ENCODE data around the gene GRID1.

Gene GRID1

DNA sequence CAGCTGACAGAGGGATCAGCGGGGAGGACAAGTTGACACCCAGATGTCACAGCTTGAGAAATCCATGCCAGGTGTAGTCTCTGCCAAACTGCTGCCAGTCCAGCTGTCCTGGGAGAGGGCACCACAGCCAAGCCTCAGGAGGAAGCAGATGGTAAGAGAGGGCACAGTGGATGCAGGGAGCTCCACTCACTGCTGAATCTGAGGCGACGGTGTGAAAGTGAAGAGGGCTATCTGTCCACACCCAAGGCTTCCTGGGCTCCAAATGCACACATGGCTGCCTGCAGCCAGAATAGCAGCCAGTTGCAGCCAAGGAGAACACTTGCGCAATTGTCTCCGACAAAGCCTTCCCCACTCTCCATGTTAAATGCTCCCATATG, 502.4 kb downstream of the GRID1 start:
- TF ChIP-seq, protein P1, sequence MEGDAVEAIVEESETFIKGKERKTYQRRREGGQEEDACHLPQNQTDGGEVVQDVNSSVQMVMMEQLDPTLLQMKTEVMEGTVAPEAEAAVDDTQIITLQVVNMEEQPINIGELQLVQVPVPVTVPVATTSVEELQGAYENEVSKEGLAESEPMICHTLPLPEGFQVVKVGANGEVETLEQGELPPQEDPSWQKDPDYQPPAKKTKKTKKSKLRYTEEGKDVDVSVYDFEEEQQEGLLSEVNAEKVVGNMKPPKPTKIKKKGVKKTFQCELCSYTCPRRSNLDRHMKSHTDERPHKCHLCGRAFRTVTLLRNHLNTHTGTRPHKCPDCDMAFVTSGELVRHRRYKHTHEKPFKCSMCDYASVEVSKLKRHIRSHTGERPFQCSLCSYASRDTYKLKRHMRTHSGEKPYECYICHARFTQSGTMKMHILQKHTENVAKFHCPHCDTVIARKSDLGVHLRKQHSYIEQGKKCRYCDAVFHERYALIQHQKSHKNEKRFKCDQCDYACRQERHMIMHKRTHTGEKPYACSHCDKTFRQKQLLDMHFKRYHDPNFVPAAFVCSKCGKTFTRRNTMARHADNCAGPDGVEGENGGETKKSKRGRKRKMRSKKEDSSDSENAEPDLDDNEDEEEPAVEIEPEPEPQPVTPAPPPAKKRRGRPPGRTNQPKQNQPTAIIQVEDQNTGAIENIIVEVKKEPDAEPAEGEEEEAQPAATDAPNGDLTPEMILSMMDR (IDR thresholded peaks at IDR 0.05; ENCODE audit: insufficient read depth, missing control alignments): no peak
- no peak for FAIRE-seq

DNA sequence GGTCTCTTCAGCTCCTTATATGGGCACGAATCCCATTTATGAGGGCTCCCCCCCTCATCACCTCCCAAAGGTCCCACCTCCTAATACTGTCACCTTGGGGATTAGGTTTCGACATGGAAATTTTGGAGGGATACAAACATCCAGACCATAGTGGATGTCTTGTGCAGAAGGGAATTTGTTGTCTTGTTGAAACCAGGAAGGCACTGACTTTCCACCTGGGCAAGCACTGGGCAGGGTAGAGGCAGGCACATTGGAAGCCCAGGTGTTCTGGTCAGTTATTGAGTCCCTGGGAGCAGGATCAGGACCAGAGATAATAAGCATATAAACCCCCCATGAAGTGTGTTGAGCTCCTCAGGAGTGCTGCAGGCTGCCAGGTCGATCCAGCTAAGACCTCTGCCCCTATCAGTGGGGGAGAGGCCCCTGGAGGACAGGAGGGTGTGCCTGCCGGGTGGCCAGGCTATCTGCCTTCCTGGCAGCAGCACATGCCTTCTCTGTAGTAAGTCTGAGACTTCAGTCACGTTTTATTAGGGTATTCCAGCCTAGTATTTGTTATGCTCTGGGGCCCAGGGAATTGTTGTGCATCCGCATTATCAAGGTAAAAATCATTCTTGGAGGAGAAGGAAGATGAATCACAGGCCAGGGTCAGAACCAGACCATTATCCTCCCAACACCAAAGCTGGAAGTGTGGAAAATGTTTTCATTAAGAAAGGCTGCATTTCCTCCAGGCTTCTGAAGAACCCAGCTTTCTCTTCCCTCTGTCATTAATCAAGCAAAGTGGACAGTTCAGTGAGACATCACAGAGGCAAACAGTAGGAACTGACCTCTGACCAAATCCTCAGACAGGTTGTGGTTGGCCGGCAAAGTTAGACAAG, 503.1 kb downstream of the GRID1 start:
- TF ChIP-seq, protein P1 (IDR thresholded peaks at IDR 0.05; ENCODE audit: insufficient read depth, missing control alignments): no peak
- DNase-seq (ENCODE audit: insufficient read length, low spot score): no peak
- FAIRE-seq: no peak

More for the DNA sequence above, 502.4 kb downstream of the GRID1 start:
- no peak for DNase-seq (ENCODE audit: insufficient read length, low spot score)

DNA sequence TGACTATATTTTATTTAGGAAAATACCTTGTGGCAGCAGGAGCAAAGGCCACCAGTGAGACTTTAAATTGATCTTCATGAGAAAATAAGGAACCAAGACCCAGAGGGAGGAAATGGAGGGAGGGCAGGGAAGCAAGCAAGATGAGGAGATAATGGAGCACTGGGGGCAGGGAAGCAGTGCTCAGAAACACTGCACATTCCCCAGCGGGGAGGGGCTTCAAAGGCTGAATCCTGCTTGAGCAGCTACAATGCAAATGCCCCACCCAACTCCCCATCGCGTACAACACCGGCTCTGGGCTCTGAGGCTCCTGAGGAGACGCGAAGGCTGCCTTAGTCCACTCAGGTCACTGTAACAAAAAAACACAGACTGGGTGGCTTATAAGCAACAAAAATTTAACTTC, 503.8 kb downstream of the GRID1 start:
- no peak for FAIRE-seq
- no peak for DNase-seq (ENCODE audit: insufficient read length, low spot score)

DNA sequence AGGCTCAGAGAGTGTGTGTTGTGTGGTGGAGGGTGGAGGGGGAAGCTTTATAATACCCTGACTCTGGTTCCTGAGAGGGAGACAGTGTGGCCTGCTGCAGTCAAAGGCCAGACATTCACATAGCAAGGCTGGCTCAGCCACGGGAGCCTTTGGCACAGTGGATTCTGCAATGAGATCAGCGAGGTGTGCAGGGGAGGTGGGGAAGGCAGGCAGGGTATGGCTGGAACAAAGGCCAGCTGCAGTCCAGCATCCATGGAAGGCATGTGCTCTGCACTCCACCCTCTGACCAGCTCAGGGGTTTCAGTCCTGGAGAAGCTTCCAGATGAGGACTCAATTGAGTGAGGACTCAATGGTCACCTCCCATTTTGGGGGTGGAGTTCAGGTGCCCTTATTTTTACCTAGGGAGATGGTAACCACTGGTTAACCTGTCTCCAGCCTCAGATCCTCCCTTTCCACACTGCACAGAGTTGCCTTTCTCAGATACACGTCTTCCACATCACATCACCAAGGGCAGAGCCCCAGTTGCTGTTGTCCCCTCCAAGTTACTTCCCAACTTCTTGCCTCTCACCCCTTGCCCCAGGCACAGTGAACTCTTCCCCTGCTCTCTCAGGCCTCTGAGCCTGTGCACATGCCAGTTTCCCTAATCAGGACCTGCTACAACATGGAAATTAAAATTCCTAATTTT, 504.9 kb downstream of the GRID1 start:
- no peak for FAIRE-seq
- TF ChIP-seq, protein P1 (IDR thresholded peaks at IDR 0.05; ENCODE audit: insufficient read depth, missing control alignments): no peak
- DNase-seq (ENCODE audit: insufficient read length, low spot score): no peak

More for the DNA sequence above, 503.8 kb downstream of the GRID1 start:
- TF ChIP-seq, protein P1 (IDR thresholded peaks at IDR 0.05; ENCODE audit: insufficient read depth, missing control alignments): no peak

DNA sequence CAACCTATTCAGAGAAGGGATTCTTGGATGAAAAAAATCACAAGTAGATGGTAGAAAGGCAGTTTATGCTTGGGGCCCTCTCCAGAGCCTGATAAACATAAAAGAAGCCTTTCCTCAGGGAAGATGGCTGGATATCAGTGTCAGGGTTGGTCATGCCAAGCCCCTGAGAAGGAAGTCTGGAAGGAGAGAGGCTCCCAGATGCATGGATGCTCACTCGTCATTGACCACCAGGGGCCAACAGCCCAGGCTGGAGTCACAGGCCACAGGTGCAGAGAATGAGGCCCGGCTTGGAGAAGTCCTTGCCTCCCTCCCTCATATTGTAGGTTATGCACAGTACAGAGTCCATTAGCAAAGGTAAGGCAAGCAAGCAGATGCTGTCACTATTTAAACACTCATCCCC, 506.7 kb downstream of the GRID1 start:
- FAIRE-seq: no peak
- no peak for DNase-seq (ENCODE audit: insufficient read length, low spot score)
- TF ChIP-seq, protein P1 (IDR thresholded peaks at IDR 0.05; ENCODE audit: insufficient read depth, missing control alignments): no peak

DNA sequence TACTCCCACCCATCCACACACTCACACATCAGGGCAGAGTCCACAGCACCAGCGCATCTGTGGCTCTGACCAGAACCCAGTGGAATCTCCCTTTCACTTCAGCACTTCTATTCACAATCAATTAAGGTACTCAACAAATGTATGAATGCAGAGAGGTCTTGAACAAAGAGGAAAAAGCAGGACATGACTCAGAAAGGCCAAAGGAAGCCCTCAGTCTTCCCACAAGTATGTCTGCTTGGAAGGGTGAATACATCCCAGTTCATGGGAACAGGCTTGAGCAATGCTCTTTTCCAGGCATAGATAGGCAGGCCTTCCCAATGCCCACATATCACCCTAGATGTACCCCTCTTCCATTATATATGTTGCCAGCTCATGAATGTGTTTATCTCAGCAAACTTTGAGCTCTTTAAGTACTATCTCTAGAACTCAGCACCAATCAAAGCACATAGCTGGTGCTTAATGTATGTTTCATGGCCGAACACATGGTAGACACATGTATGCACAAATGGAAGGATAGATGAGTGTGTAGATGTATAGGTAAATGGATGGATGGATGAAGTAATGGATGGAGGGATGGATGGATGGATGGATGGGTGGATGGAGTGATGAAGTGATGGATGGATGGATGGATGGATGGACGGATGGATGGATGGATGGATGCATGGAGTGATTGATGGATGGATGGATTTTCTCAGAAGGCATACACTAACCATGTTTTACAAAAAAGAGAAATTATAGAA, 507.6 kb downstream of the GRID1 start:
- TF ChIP-seq, protein P1 (IDR thresholded peaks at IDR 0.05; ENCODE audit: insufficient read depth, missing control alignments): no peak
- FAIRE-seq: no peak
- no peak for DNase-seq (ENCODE audit: insufficient read length, low spot score)
